PC-3 (cell line): ENCODE results near the gene CCNJL. TPM values are rescaled to one million over a fixed set of nuclear protein-coding genes. Genes with fewer than 3 reads are reported as not detected.

Experiments
- ATAC-seq: fragments of 200-7000 bp; cut with Tn5 transposase; 2 replicates; pipeline ENCODE4 v1.9.1; 2020; ENCODE audit warnings: mild to moderate bottlenecking, moderate library complexity
- BruUV-seq: library from RNA; stranded (reverse); fragments of 400-500 nt; replicated peaks from 2 replicates; lab custom pipeline; 2021; lab: Mats Ljungman, UMichigan
- CTCF ChIA-PET: fragments of 300-600 bp; sonication (Branson Sonifier 250); formaldehyde crosslinking; loops from one replicate; lab custom pipeline; 2022; ENCODE audit warnings: antibody characterized with exemption; lab: Charles Lee
- POLR2A ChIA-PET: fragments of 300-600 bp; sonication (Branson Sonifier 250); formaldehyde crosslinking; loops from one replicate; lab custom pipeline; 2022; ENCODE audit warnings: antibody characterized with exemption; ENCODE audit not compliant: unreplicated experiment; lab: Charles Lee
- DNase-seq: peaks from one replicate; pipeline ENCODE4 v3.0.0-alpha.2; 2015
- H2AFZ ChIP-seq: fragments of 300-600 bp; sonication (generic); 2 replicates; pipeline ENCODE4 v1.6.0; 2016; ENCODE audit warnings: antibody characterized with exemption, low read length
- H3F3A ChIP-seq: fragments of 300-600 bp; sonication (generic); one replicate; pipeline ENCODE4 v1.6.0; 2017; ENCODE audit warnings: antibody characterized with exemption, low read length, control low read depth, mild to moderate bottlenecking; ENCODE audit not compliant: unreplicated experiment
- H3K27ac ChIP-seq: fragments of 300-600 bp; sonication (generic); 2 replicates; pipeline ENCODE4 v1.5.1; 2016; ENCODE audit warnings: mild to moderate bottlenecking, low read length
- H3K27me3 ChIP-seq: fragments of 300-600 bp; sonication (generic); 2 replicates; pipeline ENCODE4 v1.6.1; 2016; ENCODE audit warnings: low read length, mixed read lengths
- H3K36me3 ChIP-seq: fragments of 300-600 bp; sonication (generic); 2 replicates; pipeline ENCODE4 v1.6.1; 2016; ENCODE audit warnings: low read depth, mixed run types, low read length, mixed read lengths
- H3K4me1 ChIP-seq: fragments of 300-600 bp; sonication (generic); 2 replicates; pipeline ENCODE4 v1.5.1; 2016; ENCODE audit warnings: low read length; ENCODE audit not compliant: insufficient read depth
- H3K4me2 ChIP-seq: fragments of 300-600 bp; sonication (generic); 2 replicates; pipeline ENCODE4 v1.6.0; 2016; ENCODE audit warnings: low read length
- H3K4me3 ChIP-seq: fragments of 300-600 bp; sonication (generic); 2 replicates; pipeline ENCODE4 v1.5.1; 2016; ENCODE audit warnings: mild to moderate bottlenecking, low read length, mixed read lengths
- H3K79me2 ChIP-seq: fragments of 300-600 bp; sonication (generic); 2 replicates; pipeline ENCODE4 v1.6.1; 2017; ENCODE audit warnings: low read length, mixed read lengths
- H3K9ac ChIP-seq: fragments of 300-600 bp; sonication (generic); 2 replicates; pipeline ENCODE4 v1.6.0; 2016; ENCODE audit warnings: mild to moderate bottlenecking, low read length
- H3K9me2 ChIP-seq: fragments of 300-600 bp; sonication (generic); replicated peaks from 2 replicates; pipeline ENCODE4 v1.6.1; 2016; ENCODE audit warnings: mixed run types, low read length, mixed read lengths
- H3K9me3 ChIP-seq: fragments of 300-600 bp; sonication (generic); 2 replicates; pipeline ENCODE4 v1.6.1; 2016; ENCODE audit warnings: low read length, mixed read lengths
- H4K20me1 ChIP-seq: fragments of 300-600 bp; sonication (generic); 2 replicates; pipeline ENCODE4 v1.6.1; 2016; ENCODE audit warnings: low read length, mixed read lengths
- CTCF ChIP-seq: fragments of 300-600 bp; sonication (generic); conservative IDR thresholded peaks from 2 replicates; pipeline ENCODE4 v1.5.1; 2017; ENCODE audit warnings: antibody characterized with exemption, low read depth, mild to moderate bottlenecking, low read length
- EZH2 ChIP-seq: fragments of 300-600 bp; sonication (generic); IDR thresholded peaks from one replicate; pipeline ENCODE4 v1.6.1; 2017; ENCODE audit warnings: antibody characterized with exemption, mild to moderate bottlenecking, low read length; ENCODE audit not compliant: unreplicated experiment
- EZH2phosphoT487 ChIP-seq: fragments of 300-600 bp; sonication (generic); IDR thresholded peaks from 2 replicates; pipeline ENCODE4 v1.6.1; 2018; ENCODE audit warnings: mild to moderate bottlenecking, antibody characterized with exemption, low read length, borderline replicate concordance
- intact Hi-C: fragments of 100-400 bp; cut with micrococcal nuclease; formaldehyde crosslinking; loops from 2 replicates; pipeline ENCODE4 v1.9.0; 2023
- total RNA-seq: library from RNA; depleted of rRNA; stranded (reverse); fragments of >200 nt; gene quantifications from 2 replicates; pipeline ENCODE4 v1.2.3, GENCODE V29; 2014

Gene CCNJL
- total RNA-seq, 1 experiment from 2014 or later, result 7.7 TPM

- Histone ChIP-seq H2AFZ (no peak overlapping the region), H3K9me3 (no peaks in the 10 kb centered on the region), H3K4me2 (no peak overlapping the region), H3K4me1 (no peaks in the 10 kb centered on the region), H3K79me2 (peaks cover 20% of the 10 kb centered on the region), H3K27ac (no peak overlapping the region), H3K36me3 (no peaks in the 10 kb centered on the region), H3K9me2 (no peaks in the 10 kb centered on the region), H3K27me3 (no peaks in the 10 kb centered on the region), H3F3A (no peaks in the 10 kb centered on the region), H3K9ac (no peak overlapping the region), H4K20me1 (no peaks in the 10 kb centered on the region), H3K4me3 (no peak overlapping the region)
- CTCF ChIA-PET, result no interaction called here
- ATAC-seq, result no peak
- TF ChIP-seq EZH2phosphoT487 (no peak), EZH2 (no peak), CTCF (no peak)
- POLR2A ChIA-PET, result interaction anchor here (0.6 kb wide), 1 partner anchor 90 kb away, joined by 3 read pairs; no protein-coding TSS in a partner anchor
- intact Hi-C loops, result no loop called here
- BruUV-seq, result no TSS peak
- DNase-seq, result no peak
Observed at GRCh38 chr5:160306696-160307095, 5.7 kb downstream of the CCNJL start.

DNA sequence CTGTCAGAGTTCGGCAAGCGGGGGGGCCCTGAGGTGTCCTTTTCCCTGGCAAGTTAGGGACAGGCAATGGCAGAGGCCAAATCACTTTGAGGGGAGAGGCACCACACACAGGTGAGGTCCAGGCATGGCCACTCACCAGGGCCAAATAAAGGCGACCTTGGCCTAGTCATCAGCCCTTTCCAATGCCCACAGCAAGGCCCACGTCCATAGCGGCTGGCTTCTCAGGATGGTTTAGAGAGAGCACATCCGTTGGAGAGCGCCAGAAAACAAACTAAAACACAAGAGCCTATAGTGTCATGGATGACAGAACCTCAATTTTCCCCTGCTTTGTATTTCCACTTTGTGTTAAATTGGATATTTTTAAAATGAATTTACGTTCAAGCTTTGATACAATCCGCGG is 7.0 kb downstream of the CCNJL start:
- CTCF ChIA-PET, result interaction anchor here (0.7 kb wide), 1 partner anchor 277 kb away, joined by 3 read pairs; no protein-coding TSS in a partner anchor

More for the DNA sequence above, 7.0 kb downstream of the CCNJL start:
- POLR2A ChIA-PET, result interaction anchor here (0.6 kb wide), 1 partner anchor 47 kb away, joined by 4 read pairs; no protein-coding TSS in a partner anchor
- Histone ChIP-seq H3K27ac (no peak overlapping the region), H3K4me3 (no peak overlapping the region), H3K9me3 (no peaks in the 10 kb centered on the region), H3F3A (no peaks in the 10 kb centered on the region), H3K4me2 (no peak overlapping the region), H3K4me1 (no peaks in the 10 kb centered on the region), H3K9ac (no peak overlapping the region), H2AFZ (no peak overlapping the region), H3K9me2 (no peaks in the 10 kb centered on the region), H3K36me3 (no peaks in the 10 kb centered on the region), H3K79me2 (peaks cover 7% of the 10 kb centered on the region), H3K27me3 (no peaks in the 10 kb centered on the region), H4K20me1 (no peaks in the 10 kb centered on the region)
- intact Hi-C loops, result no loop called here
- no peak for TF ChIP-seq EZH2phosphoT487
- no peak for TF ChIP-seq EZH2
- TF ChIP-seq CTCF, result no peak
- no peak for ATAC-seq
- BruUV-seq, result no TSS peak
- DNase-seq, result no peak
